Astrocyte (in vitro differentiated cells and primary cell): ENCODE measurements around the gene CSRNP3.

ENCODE experiments used
- EZH2 ChIP-seq: IDR thresholded peaks from 2 replicates; pipeline ENCODE4 v1.6.1; 2012; ENCODE audit warnings: mild to moderate bottlenecking, low read length, inconsistent platforms; ENCODE audit not compliant: insufficient read depth
- TF ChIP-seq, protein P1 (sequence below): IDR thresholded peaks from 2 replicates; pipeline ENCODE4 v1.5.1; 2011; ENCODE audit warnings: low read depth, mild to moderate bottlenecking, inconsistent platforms, low read length, moderate library complexity; ENCODE audit not compliant: insufficient read depth

DNA sequence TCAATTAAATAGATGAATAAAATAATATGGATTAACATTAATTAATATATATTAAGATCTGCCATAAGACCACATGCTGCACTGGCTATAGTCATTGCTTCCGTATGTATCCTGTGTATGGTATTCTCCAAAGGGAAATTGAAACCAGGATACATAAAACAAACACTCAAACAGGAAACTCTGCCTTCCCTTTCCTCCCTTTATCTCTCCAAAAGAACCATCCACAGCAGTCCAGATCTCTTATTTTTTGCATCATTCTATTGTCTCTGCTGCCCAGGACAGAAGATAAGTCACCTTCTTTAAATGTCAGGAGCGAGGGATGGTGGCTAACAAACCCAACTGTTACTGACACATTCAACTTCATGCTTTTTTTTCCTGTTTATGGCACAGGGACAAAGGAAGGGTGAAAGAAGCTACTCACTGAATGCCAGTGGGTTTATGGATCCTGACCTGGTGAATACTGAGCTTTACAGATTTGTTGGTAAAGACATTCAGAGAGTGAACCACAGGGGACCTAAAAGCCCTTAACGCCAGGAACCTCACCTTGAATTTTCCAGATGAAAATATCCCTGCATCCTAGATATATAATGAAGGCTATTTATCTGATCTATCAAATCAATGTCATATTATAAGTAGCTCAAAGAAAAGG lies 67.5 kb downstream of the CSRNP3 start:
- TF ChIP-seq, protein P1, sequence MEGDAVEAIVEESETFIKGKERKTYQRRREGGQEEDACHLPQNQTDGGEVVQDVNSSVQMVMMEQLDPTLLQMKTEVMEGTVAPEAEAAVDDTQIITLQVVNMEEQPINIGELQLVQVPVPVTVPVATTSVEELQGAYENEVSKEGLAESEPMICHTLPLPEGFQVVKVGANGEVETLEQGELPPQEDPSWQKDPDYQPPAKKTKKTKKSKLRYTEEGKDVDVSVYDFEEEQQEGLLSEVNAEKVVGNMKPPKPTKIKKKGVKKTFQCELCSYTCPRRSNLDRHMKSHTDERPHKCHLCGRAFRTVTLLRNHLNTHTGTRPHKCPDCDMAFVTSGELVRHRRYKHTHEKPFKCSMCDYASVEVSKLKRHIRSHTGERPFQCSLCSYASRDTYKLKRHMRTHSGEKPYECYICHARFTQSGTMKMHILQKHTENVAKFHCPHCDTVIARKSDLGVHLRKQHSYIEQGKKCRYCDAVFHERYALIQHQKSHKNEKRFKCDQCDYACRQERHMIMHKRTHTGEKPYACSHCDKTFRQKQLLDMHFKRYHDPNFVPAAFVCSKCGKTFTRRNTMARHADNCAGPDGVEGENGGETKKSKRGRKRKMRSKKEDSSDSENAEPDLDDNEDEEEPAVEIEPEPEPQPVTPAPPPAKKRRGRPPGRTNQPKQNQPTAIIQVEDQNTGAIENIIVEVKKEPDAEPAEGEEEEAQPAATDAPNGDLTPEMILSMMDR = no peak
- TF ChIP-seq EZH2 = no peak
